Measurements from ENCODE around the gene SEMA6A. TPM values are rescaled to one million over a fixed set of nuclear protein-coding genes. Genes with fewer than 3 reads are reported as not detected.

Gene SEMA6A
- total and polyA plus RNA-seq, 10 donors = 0.88 to 78.6 (median 30.4) TPM

- TF ChIP-seq POLR2AphosphoS5 (IDR thresholded peaks at IDR 0.05) (peak in 1 of 3 donors; percentile 38), CTCF (IDR thresholded peaks at IDR 0.05 in 8 of 11, conservative IDR thresholded peaks at IDR 0.05 in 3 of 11) (no peak)
- no peaks in the 10 kb centered on the region for H3K27me3 ChIP-seq (replicated peaks in 1 of 7)
- DNase-seq = no peak
- no peak overlapping the region for H3K4me3 ChIP-seq
- no peaks in the 10 kb centered on the region for H3K9me3 ChIP-seq
- no peaks in the 10 kb centered on the region for H3K4me1 ChIP-seq
- WGBS, 5 donors = 37 to 62% (median 58%) methylated on average over 4 of the region's 4 CpGs
- peaks cover 0 to 35% (median 0%) of the 10 kb centered on the region in 6 donors for H3K36me3 ChIP-seq
- H3K27ac ChIP-seq = no peak overlapping the region
- intact Hi-C loops (cut with DNase I; ENCODE audit: low total_unique reads) = no loop called here
Measured at GRCh38 chr5:116420540-116420939, 154.1 kb downstream of the SEMA6A start.

GRCh38 chr5:116419258-116419657, 155.4 kb downstream of the SEMA6A start:
- intact Hi-C loops (cut with DNase I; ENCODE audit: low total_unique reads) = no loop called here
- DNase-seq = no peak
- no peak for TF ChIP-seq POLR2A (IDR thresholded peaks at IDR 0.05)
- TF ChIP-seq POLR2AphosphoS5 (IDR thresholded peaks at IDR 0.05) = no peak
- no peak for TF ChIP-seq CTCF (IDR thresholded peaks at IDR 0.05 in 8 of 11, conservative IDR thresholded peaks at IDR 0.05 in 3 of 11)
- Histone ChIP-seq H3K4me3 (no peak overlapping the region), H3K36me3 (peaks cover 0 to 46% (median 0%) of the 10 kb centered on the region in 6 donors), H3K9me3 (no peaks in the 10 kb centered on the region), H3K27ac (no peak overlapping the region), H3K4me1 (no peaks in the 10 kb centered on the region), H3K27me3 (replicated peaks in 1 of 7) (no peaks in the 10 kb centered on the region)
- 79 to 97% (median 84%) methylated on average over 1 of the region's 1 CpG for WGBS, 5 donors

GRCh38 chr5:116418774-116419173, 155.8 kb downstream of the SEMA6A start:
- no peaks in the 10 kb centered on the region for H3K4me1 ChIP-seq
- no peaks in the 10 kb centered on the region for H3K27me3 ChIP-seq (replicated peaks in 1 of 7)
- H3K36me3 ChIP-seq = peaks cover 0 to 46% (median 0%) of the 10 kb centered on the region in 6 donors
- WGBS, 5 donors = 89 to 94% (median 92%) methylated on average over 3 of the region's 3 CpGs
- H3K9me3 ChIP-seq = no peaks in the 10 kb centered on the region
- no peak for DNase-seq
- no peak for TF ChIP-seq POLR2A (IDR thresholded peaks at IDR 0.05)
- no peak for TF ChIP-seq CTCF (IDR thresholded peaks at IDR 0.05 in 8 of 11, conservative IDR thresholded peaks at IDR 0.05 in 3 of 11)
- TF ChIP-seq POLR2AphosphoS5 (IDR thresholded peaks at IDR 0.05) = no peak
- H3K4me3 ChIP-seq = no peak overlapping the region
- intact Hi-C loops (cut with DNase I; ENCODE audit: low total_unique reads) = no loop called here
- no peak overlapping the region for H3K27ac ChIP-seq

GRCh38 chr5:116418016-116418415, 156.6 kb downstream of the SEMA6A start:
- Histone ChIP-seq H3K36me3 (peaks cover 0 to 53% (median 0%) of the 10 kb centered on the region in 6 donors), H3K4me1 (no peaks in the 10 kb centered on the region), H3K4me3 (no peak overlapping the region), H3K27me3 (replicated peaks in 1 of 7) (no peaks in the 10 kb centered on the region), H3K27ac (no peak overlapping the region), H3K9me3 (no peaks in the 10 kb centered on the region)
- no peak for TF ChIP-seq POLR2A (IDR thresholded peaks at IDR 0.05)
- TF ChIP-seq POLR2AphosphoS5 (IDR thresholded peaks at IDR 0.05) = no peak
- no peak for TF ChIP-seq CTCF (IDR thresholded peaks at IDR 0.05 in 8 of 11, conservative IDR thresholded peaks at IDR 0.05 in 3 of 11)
- 83 to 91% (median 84%) methylated on average over 2 of the region's 2 CpGs for WGBS, 5 donors
- DNase-seq = no peak
- intact Hi-C loops (cut with DNase I; ENCODE audit: low total_unique reads) = no loop called here
